Fibroblast of lung (primary cell): Measurements from ENCODE around the gene CTSO. TPM values are rescaled to one million over a fixed set of nuclear protein-coding genes. Genes with fewer than 3 reads are reported as not detected.

Experiments used
- DNase-seq, 2 donors: peaks; one replicate each; pipeline versions ENCODE4 v3.0.0 to v3.0.0-alpha.2; 2010; ENCODE audit warnings: low read depth in 2 of 2
- H2AFZ ChIP-seq: 2 replicates; pipeline ENCODE4 v1.5.1; 2012; ENCODE audit warnings: low read length, control low read depth, inconsistent platforms
- H3K27ac ChIP-seq: 2 replicates; pipeline ENCODE4 v1.5.1; 2011; ENCODE audit warnings: low read length, control low read depth; ENCODE audit not compliant: insufficient read depth
- H3K27me3 ChIP-seq: 2 replicates; pipeline ENCODE4 v1.5.1; 2011; ENCODE audit warnings: mild to moderate bottlenecking, low read length; ENCODE audit not compliant: control insufficient read depth, insufficient read depth
- H3K36me3 ChIP-seq: 2 replicates; pipeline ENCODE4 v1.5.1; 2011; ENCODE audit warnings: low read length; ENCODE audit not compliant: control insufficient read depth, insufficient read depth
- H3K4me1 ChIP-seq: 2 replicates; pipeline ENCODE4 v1.5.1; 2011; ENCODE audit warnings: low read length; ENCODE audit not compliant: control insufficient read depth, insufficient read depth; ENCODE audit errors: extremely low read depth
- H3K4me2 ChIP-seq: 2 replicates; pipeline ENCODE4 v1.5.1; 2011; ENCODE audit warnings: low read length, control low read depth; ENCODE audit not compliant: insufficient read depth; ENCODE audit errors: extremely low read depth
- H3K4me3 ChIP-seq, 4 experiments: fragments of 200-600 bp in 1 of 4; sonication (generic) in 1 of 4; replicated peaks in 1 of 4; 2 replicates each; pipeline ENCODE4 v1.5.1; 2011 to 2016; ENCODE audit warnings: low read length in 4 of 4, low read depth in 3 of 4, mild to moderate bottlenecking in 3 of 4, control low read depth in 2 of 4, inconsistent platforms in 1 of 4, mixed read lengths in 1 of 4; ENCODE audit not compliant: insufficient read depth in 1 of 4; ENCODE audit errors: control extremely low read depth in 1 of 4
- H3K79me2 ChIP-seq: 2 replicates; pipeline ENCODE4 v1.5.1; 2012; ENCODE audit warnings: mild to moderate bottlenecking, low read length, inconsistent platforms; ENCODE audit not compliant: control insufficient read depth, insufficient read depth
- H3K9ac ChIP-seq: 2 replicates; pipeline ENCODE4 v1.5.1; 2011; ENCODE audit warnings: mild to moderate bottlenecking, low read length, control low read depth; ENCODE audit not compliant: insufficient read depth
- H3K9me3 ChIP-seq: 2 replicates; pipeline ENCODE4 v1.5.1; 2012; ENCODE audit warnings: low read depth, low read length; ENCODE audit not compliant: control insufficient read depth, insufficient read depth
- H4K20me1 ChIP-seq: 2 replicates; pipeline ENCODE4 v1.5.1; 2011; ENCODE audit warnings: low read length; ENCODE audit not compliant: control insufficient read depth, insufficient read depth; ENCODE audit errors: extremely low read depth
- CTCF ChIP-seq, 2 donors: IDR thresholded peaks in 1 of 2; conservative IDR thresholded peaks in 1 of 2; 1 replicate in 1 of 2; 2 replicates in 1 of 2; pipeline ENCODE4 v1.5.1; 2011 to 2012; ENCODE audit warnings: low read length in 2 of 2, control low read depth in 1 of 2, inconsistent platforms in 1 of 2, low read depth in 1 of 2, mild to moderate bottlenecking in 1 of 2
- EZH2 ChIP-seq: IDR thresholded peaks from 2 replicates; pipeline ENCODE4 v1.5.1; 2012; ENCODE audit warnings: low read length, control low read depth, mild to moderate bottlenecking; ENCODE audit errors: missing control alignments
- polyA plus RNA-seq, 2 donors: library from polyadenylated mRNA; depleted of rRNA in 1 of 2; stranded (reverse) in 1 of 2; unstranded in 1 of 2; fragments of >200 nt; gene quantifications; 2 replicates each; pipeline ENCODE4 v1.2.1, GENCODE V29; 2011 to 2012; ENCODE audit warnings: missing spikeins in 1 of 2
- total RNA-seq: library from RNA; depleted of rRNA; stranded (reverse); fragments of >200 nt; gene quantifications from 2 replicates; pipeline ENCODE4 v1.2.1, GENCODE V29; 2014

The CTSO gene
- total and polyA plus RNA-seq, 2 donors (not counting 1 experiment from before 2014, with no cell fraction given) = 23.6 to 47.3 TPM

GRCh38 chr4:155878611-155879010 lies 75.1 kb downstream of the CTSO start:
- Histone ChIP-seq H3K27ac (no peak overlapping the region), H3K36me3 (no peaks in the 10 kb centered on the region), H3K9me3 (no peaks in the 10 kb centered on the region), H3K4me2 (no peak overlapping the region), H3K4me1 (no peaks in the 10 kb centered on the region), H2AFZ (no peak overlapping the region), H3K9ac (no peak overlapping the region), H3K79me2 (no peaks in the 10 kb centered on the region), H3K4me3 (no peak overlapping the region), H3K27me3 (no peaks in the 10 kb centered on the region), H4K20me1 (no peaks in the 10 kb centered on the region)
- TF ChIP-seq CTCF (conservative IDR thresholded peaks at IDR 0.05 in 1 of 2, IDR thresholded peaks at IDR 0.05 in 1 of 2; ENCODE audit: low read depth in 1 of 2, low read length in 2 of 2) = no peak
- no peak for TF ChIP-seq EZH2
- no peak for DNase-seq

DNA sequence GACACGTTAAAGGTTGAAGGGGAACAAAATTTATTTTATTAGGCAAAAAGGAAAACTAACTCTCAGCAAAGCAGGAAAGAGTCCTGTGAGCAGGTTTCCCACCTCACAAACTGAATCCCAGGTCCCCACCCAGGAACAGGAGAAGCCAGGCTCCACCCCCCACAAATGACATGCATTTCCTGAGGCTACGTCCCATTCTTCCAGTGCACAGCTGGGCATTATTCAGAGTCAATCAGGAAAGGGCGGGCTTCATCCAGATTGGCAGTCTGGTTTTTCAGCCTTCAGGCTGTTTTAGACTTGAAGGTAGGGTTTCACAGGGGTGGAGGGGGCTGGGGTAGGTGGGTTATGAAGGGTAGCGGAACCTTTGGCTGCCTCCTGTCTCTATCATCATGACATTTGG lies 75.7 kb downstream of the CTSO start:
- H3K4me3 ChIP-seq = no peak overlapping the region
- no peaks in the 10 kb centered on the region for H3K79me2 ChIP-seq
- no peak for DNase-seq
- TF ChIP-seq EZH2 = no peak
- TF ChIP-seq CTCF (conservative IDR thresholded peaks at IDR 0.05 in 1 of 2, IDR thresholded peaks at IDR 0.05 in 1 of 2; ENCODE audit: low read depth in 1 of 2, low read length in 2 of 2) = no peak
- H3K9ac ChIP-seq = no peak overlapping the region
- no peaks in the 10 kb centered on the region for H3K4me1 ChIP-seq
- no peaks in the 10 kb centered on the region for H3K36me3 ChIP-seq
- H4K20me1 ChIP-seq = no peaks in the 10 kb centered on the region
- no peak overlapping the region for H3K27ac ChIP-seq
- H2AFZ ChIP-seq = no peak overlapping the region
- no peaks in the 10 kb centered on the region for H3K9me3 ChIP-seq
- H3K27me3 ChIP-seq = no peaks in the 10 kb centered on the region
- H3K4me2 ChIP-seq = no peak overlapping the region

GRCh38 chr4:155875878-155876277 lies 77.8 kb downstream of the CTSO start:
- DNase-seq = no peak
- H3K9ac ChIP-seq = no peak overlapping the region
- H3K9me3 ChIP-seq = no peaks in the 10 kb centered on the region
- no peaks in the 10 kb centered on the region for H4K20me1 ChIP-seq
- no peak overlapping the region for H2AFZ ChIP-seq
- no peaks in the 10 kb centered on the region for H3K27me3 ChIP-seq
- H3K4me3 ChIP-seq = no peak overlapping the region
- no peaks in the 10 kb centered on the region for H3K4me1 ChIP-seq
- no peaks in the 10 kb centered on the region for H3K36me3 ChIP-seq
- no peak for TF ChIP-seq CTCF (conservative IDR thresholded peaks at IDR 0.05 in 1 of 2, IDR thresholded peaks at IDR 0.05 in 1 of 2; ENCODE audit: low read depth in 1 of 2, low read length in 2 of 2)
- no peak for TF ChIP-seq EZH2
- H3K27ac ChIP-seq = no peak overlapping the region
- H3K79me2 ChIP-seq = no peaks in the 10 kb centered on the region
- no peak overlapping the region for H3K4me2 ChIP-seq

Other genes with a start within 250 kb of the CTSO start
- 37.8 and 39.3 TPM in 2 replicates for gene GUCY1B1, start 194.8 kb downstream of the CTSO start, total RNA-seq
- gene GUCY1B1, start 194.8 kb downstream of the CTSO start, polyA plus RNA-seq = 11.2 and 38.1 TPM in 2 replicates
- gene ASIC5, start 87.6 kb downstream of the CTSO start, total RNA-seq = not detected in 2 replicates
- not detected in 2 replicates for gene ASIC5, start 87.6 kb downstream of the CTSO start, polyA plus RNA-seq
- 1.5 and 14.4 TPM in 2 replicates for gene TDO2, start 50.2 kb downstream of the CTSO start, total RNA-seq
- gene TDO2, start 50.2 kb downstream of the CTSO start, polyA plus RNA-seq = 0.09 and 0.26 TPM in 2 replicates